GM21528 (cell line): Measurements from ENCODE around the gene HOOK2.

Experiments
- ATAC-seq: cut with Tn5 transposase; IDR thresholded peaks from one replicate; pipeline ENCODE4 v1.9.1; 2021; ENCODE audit warnings: mild to moderate bottlenecking, moderate library complexity; ENCODE audit not compliant: unreplicated experiment, low FRiP score

The HOOK2 gene

GRCh38 chr19:12794196-12794941 is 19.0 kb upstream of the HOOK2 start:
- no peak for ATAC-seq

DNA sequence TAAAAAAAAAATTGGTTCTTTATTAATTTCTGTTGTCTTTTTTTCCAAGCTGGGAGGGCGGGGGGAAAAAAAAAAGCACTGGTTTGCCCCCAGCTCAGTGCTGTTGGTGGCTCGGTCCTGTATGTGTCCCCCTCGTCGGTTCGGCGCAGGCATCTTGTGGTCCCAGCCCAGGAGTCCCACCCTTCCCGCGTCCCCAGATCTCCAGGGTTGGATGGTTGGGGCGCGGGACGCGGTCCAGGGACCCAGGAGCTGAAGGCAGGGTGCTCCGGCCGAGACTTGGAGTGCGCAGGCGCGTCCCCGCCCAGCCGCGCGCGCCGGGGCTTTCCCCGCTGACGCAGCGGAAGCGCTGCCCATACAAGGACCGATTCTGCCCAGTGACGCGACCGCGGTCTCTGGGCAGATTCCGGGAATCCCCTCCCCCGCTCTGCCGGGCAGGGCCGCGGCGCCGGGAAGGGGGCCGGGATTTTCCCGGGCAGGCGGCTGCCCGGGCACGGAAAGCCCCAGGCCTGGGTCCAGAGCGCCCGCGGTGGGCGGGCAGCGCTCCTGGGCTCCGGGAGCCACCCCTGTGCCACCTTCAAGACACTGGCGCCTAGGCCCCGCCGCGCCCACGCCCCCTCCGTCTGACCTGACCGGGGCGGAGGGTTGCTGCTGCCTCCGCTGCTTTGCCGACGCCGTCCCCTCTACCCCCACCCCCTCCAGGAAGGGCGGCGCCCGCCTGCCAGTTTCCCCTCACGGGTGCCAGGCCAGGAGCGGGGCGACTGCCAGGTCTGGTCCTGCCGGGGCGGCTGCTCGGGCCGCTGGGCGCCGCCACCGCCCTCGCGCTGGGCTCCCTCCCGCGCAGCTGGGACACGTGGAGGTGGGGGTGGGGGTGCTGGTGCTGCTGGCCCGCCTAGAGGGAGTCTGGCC is 18.2 kb upstream of the HOOK2 start:
- peak; percentile 33 for ATAC-seq

DNA sequence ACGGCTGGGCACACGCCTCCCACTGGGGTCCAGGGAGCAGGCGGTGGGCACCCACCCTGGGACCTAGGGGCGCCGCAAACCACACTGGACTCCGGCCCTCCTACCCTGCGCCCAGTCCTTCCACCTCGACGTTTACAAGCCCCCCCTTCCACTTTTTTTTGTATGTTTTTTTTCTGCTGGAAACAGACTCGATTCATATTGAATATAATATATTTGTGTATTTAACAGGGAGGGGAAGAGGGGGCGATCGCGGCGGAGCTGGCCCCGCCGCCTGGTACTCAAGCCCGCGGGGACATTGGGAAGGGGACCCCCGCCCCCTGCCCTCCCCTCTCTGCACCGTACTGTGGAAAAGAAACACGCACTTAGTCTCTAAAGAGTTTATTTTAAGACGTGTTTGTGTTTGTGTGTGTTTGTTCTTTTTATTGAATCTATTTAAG is 17.5 kb upstream of the HOOK2 start:
- ATAC-seq = no peak

- ATAC-seq = no peak
These were observed 16.9 kb upstream of the HOOK2 start for GRCh38 chr19:12792051-12792852.

DNA sequence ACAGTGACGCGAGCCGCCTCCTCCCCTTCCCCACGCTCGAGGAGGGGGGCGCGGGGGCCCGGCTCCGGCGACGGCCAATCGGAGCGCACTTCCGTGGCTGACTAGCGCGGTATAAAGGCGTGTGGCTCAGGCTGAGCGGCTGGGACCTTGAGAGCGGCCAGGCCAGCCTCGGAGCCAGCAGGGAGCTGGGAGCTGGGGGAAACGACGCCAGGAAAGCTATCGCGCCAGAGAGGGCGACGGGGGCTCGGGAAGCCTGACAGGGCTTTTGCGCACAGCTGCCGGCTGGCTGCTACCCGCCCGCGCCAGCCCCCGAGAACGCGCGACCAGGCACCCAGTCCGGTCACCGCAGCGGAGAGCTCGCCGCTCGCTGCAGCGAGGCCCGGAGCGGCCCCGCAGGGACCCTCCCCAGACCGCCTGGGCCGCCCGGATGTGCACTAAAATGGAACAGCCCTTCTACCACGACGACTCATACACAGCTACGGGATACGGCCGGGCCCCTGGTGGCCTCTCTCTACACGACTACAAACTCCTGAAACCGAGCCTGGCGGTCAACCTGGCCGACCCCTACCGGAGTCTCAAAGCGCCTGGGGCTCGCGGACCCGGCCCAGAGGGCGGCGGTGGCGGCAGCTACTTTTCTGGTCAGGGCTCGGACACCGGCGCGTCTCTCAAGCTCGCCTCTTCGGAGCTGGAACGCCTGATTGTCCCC is 16.1 kb upstream of the HOOK2 start, which contains the start of gene JUNB:
Gene JUNB (plus strand): TSS at position 142 of the 706 bp plus-strand sequence. CDS start 286 bp downstream, at position 428.
- ATAC-seq = peak; percentile 25

DNA sequence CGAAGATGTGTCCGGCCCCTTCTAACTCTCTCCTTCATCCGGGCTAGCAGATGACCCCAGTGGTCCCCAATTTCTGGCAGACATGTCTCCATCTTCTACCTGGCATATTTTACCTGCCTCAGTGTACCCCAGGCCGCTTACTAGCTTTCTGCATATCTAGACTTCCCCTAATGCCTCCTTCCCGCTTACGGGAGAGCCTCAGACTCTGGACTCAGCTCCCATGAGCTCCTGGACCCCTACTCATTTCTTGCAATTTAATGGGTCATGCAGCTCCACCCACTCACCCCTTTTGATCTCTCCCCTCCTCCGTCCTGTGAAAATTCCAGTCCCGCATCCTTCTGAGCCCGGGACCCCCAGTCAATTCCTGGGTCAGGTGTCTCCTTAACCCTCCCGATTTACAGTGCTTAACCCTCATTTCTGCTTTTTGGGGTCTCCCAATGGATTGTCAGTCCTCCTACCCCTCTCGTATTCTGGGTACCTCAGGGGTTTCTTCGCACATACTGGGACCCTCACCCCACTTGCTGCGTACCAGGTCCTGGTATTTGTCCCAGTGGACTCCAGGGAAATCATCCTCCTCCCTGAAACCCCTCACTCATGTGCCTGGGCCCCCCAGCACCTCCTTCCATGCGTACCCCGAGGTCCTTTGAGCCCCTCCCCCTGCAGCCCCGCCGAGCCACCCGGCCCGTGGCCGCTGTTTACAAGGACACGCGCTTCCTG is 15.4 kb upstream of the HOOK2 start:
- ATAC-seq = no peak

DNA sequence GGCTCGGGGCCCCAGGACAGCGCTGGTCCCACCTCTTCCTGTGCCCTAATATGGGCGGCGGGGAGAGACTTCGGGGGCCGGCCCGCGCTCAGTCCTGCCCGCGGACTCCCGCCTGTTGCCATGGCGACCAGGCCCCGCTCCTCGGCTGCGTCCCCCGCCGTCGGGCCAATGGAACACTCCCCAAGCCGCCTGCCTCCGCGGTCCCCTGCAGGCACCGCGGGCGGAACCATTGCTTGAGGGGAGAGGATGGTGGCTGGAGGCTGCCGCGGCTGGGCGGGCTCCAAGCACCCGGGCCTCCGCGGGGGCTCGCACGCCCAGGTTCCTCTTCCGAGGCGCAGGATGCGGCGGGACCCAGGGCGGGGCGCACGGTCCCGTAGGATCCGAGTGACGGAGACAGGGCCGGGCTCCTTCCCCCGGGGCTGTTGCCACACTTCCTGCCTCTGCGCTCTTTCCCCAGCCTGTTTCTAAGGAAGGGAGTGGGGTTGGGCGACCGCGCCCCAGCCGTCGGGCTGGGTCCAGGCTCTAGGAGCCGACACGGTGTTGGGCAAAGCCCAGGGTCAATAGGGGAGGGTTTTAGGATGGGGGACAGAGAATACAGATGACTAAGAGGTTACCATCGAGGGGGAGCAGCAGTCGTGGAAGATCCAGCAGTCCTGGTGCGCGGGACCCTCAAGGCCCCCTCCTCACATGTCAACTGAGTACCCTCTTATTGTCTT is 14.7 kb upstream of the HOOK2 start:
- peak; percentile 34 for ATAC-seq

DNA sequence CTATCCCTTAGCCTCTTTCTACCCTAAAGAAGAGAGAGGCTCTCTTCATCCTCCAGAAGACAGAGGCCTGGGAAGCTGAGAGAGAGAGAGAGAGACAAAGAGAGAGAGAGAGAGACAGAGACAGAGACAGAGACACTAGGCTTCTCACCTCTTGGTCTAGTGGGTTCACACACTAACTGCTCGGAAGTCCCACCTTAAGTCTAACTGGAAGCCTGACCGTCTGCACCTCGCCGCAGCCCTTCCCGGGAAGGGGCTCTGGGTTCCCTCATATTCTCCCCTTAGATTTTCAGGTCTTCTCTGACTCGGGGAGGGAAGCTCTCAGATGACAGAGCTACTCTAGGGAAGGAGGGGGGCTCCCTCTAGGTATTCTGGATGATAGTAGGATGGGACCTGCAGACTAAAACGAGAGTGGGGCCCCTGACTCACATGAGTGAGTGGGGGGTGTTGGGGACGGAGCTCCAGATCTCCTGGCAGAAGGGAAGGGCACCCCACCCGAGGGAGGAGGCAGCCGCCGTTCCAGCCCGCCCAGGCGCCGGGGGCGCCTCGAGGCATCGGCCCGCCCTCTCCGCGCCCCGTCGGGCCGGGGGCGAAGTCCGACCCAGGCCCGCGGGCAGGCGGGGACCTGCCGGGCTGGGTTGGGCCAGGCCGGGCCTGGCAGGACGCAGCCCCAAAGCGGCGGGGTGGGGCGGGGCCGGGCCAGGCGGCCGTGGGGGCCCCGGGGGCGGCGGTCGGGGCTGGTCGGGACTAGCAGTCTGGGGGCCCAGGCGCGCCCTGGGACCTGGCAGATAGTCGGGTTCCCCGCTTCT is 13.9 kb upstream of the HOOK2 start:
- no peak for ATAC-seq

GRCh38 chr19:12788682-12789097 is 13.3 kb upstream of the HOOK2 start:
- ATAC-seq = no peak

DNA sequence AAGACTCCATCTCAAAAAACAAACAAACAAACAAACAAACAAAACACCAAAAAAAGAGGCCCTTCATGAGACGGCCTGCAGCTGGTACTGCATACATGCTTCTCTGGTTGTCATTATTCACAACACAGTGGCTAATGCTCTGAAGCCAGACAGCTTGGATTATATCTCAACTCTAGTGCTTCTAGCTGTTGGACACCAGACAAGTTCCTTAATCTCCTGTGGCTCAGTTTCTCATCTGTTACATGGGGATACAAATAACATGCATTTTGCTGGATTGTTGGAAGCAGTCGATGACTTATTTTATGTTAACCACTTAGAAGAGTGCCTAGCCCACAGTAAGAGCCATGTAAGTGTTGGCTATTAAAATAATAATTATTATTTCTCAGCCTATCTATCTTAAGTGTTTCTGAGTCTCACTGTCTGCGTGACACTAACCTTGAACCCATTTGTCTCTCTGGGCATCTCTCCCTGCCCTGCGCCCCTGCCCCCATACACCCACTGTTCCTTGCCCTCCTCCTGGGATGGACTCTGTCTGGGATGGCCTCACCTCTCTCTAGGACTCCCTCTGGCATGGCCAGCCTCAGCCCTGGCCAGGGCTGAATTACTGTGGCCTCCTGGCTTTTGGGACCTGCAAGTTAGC is 12.8 kb upstream of the HOOK2 start:
- no peak for ATAC-seq

DNA sequence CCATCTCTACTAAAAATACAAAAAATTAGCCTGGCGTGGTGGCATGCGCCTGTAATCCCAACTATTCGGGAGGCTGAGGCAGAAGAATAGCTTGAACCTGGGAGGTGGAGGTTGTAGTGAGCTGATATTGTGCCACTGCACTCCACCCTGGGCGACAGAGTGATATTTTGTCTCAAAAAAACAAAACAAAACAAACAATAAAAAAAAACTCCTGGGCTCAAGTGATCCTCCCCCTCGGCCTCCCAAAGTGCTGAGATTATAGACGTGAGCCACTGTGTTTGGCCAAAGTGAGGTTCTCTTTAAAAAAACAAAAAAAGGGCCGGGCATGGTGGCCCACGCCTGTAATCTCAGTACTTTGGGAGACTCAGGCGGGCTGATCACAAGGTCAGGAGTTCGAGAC is 12.1 kb upstream of the HOOK2 start:
- no peak for ATAC-seq

DNA sequence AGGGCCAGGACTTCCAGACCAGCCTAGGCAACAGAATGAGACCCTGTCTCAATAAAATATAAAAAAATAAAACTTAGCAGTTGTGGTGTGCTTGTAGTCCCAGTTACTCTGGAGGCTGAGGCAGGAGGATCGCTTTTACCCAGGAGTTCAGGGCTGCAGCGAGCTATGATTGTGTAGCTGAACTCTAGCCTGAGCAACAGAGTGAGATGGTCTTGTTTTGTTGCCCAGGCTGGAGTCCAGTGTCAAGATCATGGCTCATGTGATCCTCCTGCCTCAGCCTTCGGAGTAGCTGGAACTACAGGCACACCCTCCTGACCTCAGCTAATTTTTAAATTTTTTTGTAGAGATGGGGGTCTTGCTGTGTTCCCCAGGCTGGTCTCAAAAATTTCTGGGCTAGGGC is 11.6 kb upstream of the HOOK2 start:
- no peak for ATAC-seq

DNA sequence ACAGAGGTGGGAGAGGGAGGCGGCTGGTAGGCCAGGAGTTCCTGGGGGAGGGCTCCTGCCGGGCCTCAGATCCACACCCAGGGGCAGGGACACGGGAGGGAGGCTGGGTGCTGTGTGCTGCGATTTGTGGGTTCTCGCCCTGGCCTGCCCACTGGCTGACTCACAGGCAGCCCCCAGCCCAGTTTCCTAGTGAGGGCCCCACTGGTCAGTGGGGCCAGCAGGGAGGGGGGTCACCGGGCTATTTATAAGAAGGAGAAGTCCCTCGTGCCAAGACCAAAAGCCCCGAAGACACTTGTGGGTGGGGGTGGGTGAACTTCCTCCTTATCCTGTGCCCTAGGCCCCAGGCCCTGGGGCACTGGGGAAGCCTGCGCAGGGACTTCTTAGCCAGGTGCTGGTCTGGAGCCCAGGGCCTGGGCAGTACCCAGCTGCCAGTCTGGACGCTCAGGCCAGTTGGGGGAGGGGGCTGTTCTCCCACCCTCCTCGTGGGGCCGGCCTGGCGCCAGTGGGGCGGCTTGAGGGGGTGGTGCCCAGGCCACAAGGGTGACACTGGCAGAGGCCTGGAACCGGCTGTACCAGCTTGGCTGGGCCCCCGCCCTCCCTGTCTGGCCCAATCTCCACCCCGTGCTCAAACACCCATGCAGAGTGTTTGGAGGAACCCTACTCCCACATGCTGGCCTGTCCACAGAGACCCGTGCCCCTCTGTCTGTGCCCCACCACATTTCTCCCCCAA is 11.0 kb upstream of the HOOK2 start:
- ATAC-seq = no peak

DNA sequence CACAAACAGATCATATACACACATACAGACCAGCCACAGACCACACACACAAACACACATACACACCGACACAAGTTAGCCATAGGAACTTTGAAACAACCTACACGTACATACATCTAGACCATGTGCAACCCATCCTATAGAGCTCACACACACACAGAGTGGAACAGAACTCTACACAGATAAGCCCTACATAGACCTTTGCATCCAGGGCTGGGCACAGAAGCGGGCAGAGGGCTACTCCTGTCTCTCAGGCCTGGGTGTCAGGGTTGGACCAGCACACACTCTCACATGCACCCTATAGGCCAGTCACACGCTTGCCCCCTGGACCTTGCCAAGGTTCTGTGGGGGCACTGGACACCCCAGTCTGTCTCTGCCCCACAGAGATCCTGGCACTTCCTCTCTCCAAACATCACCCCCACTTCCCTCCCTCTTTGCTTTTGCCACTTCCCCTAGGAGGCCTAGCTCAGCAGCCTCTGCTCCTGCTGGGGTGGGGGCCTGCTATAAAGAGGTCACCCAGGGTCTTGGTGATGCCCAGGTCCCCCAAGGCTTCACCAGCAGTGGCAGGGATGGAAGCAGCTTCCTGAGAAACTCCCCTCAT is 10.2 kb upstream of the HOOK2 start:
- no peak for ATAC-seq

DNA sequence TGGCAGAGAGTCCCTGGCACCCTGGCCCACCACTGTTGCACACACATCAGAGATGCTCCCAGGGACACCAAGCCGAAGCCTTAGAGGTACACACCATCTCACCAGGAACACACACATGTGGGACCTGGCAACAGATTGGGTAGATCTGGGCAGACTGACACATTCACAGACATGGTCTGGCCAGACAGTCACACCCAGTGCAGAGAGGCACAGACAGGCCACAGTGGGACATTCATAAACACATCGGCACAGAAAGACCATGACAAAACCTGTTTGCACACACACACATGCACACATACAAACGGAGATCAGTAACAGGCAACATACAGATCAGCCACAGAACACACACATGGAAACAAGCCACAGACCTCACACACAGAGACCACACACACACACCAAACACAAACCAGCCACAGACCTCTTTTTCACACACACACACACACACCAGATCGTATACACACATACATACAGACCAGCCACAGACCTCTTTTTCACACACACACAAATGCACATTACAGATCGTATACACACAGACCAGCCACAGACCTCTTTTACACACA is 9.6 kb upstream of the HOOK2 start:
- no peak for ATAC-seq

DNA sequence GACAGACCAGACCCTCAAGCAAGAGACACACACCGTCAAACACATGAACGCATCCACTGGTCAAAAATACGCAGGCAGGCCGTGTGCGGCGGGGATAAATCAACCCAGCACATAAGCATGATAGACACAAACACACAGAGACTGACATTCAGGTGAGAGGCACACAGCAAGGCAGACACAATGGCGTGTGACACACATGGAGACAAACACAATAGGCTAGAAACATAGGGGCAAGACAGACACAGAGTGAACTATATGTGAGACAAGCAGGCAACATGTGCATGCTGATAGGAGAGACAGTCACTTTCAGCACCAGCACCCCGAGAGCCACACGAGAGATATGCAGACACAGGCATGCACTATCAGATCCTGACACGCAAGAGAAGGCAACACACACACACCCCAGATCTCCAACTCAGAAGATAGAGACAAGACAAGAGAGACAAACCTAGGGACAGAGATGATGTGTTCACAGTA is 9.1 kb upstream of the HOOK2 start:
- ATAC-seq = no peak
